ENCODE data around the gene PLXNB2. TPM values are rescaled to one million over a fixed set of nuclear protein-coding genes. Genes with fewer than 3 reads are reported as not detected.

PLXNB2 gene
- total and polyA plus RNA-seq, 2 of the 4 experiments (the other 2 are of a cell fraction), result 73.1 to 202 TPM

- Histone ChIP-seq H3K4ac (ENCODE audit: low read depth, low read length) (no peak overlapping the region; the same call in 1 of the 2 replicates), H3K4me3 (ENCODE audit: insufficient read depth, low read depth, low read length) (no peak overlapping the region), H3K4me2 (ENCODE audit: low read depth, low read length) (no peak overlapping the region), H2BK15ac (ENCODE audit: low read depth, low read length) (no peak overlapping the region), H3K4me1 (ENCODE audit: control insufficient read depth, insufficient read depth, low read length) (peaks cover 59% of the 10 kb centered on the region), H4K20me1 (ENCODE audit: insufficient read depth, low read length) (peaks cover 86% of the 10 kb centered on the region), H3K9ac (ENCODE audit: low read depth, low read length) (no peak overlapping the region), H3K9me3 (ENCODE audit: control insufficient read depth, insufficient read depth, low read length) (no peaks in the 10 kb centered on the region), H4K91ac (ENCODE audit: insufficient read depth, low read depth, low read length) (no peak overlapping the region), H2AFZ (replicated peaks; ENCODE audit: low read length, poor library complexity) (peak overlapping the region; percentile 19), H3K36me3 (ENCODE audit: control insufficient read depth, insufficient read depth, low read length) (peaks cover 12% of the 10 kb centered on the region), H4K8ac (ENCODE audit: low read depth in 2 of 2, low read length in 2 of 2) (no peak overlapping the region), H3K18ac (ENCODE audit: low read depth, low read length) (no peak overlapping the region), H4K5ac (ENCODE audit: low read depth, low read length) (no peak overlapping the region), H3K79me1 (ENCODE audit: low read depth in 1 of 2, low read length in 2 of 2) (peaks cover 8 to 50% of the 10 kb centered on the region in 2 experiments; a peak in 3 of 4 replicates), H2AK5ac (ENCODE audit: low read depth, low read length) (peak overlapping the region; percentile 25; the same call in 1 of the 2 replicates), H2BK120ac (ENCODE audit: low read depth, low read length) (no peak overlapping the region), H3K27me3 (ENCODE audit: control insufficient read depth, insufficient read depth, low read length) (no peaks in the 10 kb centered on the region), H2AK9ac (replicated peaks; ENCODE audit: low read depth, low read length, poor library complexity) (peak overlapping the region; percentile 42), H2BK5ac (ENCODE audit: low read depth, low read length, poor library complexity, severe bottlenecking) (peak overlapping the region; percentile 15), H3K14ac (replicated peaks; ENCODE audit: low read depth, low read length) (no peak overlapping the region), H3K27ac (ENCODE audit: insufficient read depth, low read length) (peak overlapping the region; percentile 7; the same call in 1 of the 2 replicates), H3K9me1 (ENCODE audit: insufficient read depth, low read length) (peaks cover 3% of the 10 kb centered on the region), H3K23ac (ENCODE audit: low read depth, low read length) (no peak overlapping the region), H3K56ac (ENCODE audit: extremely low read depth, insufficient read depth, low read length) (no peak overlapping the region), H2BK20ac (ENCODE audit: low read depth, low read length) (no peak overlapping the region)
- intact Hi-C loops (cut with micrococcal nuclease) (no loop called here), in situ Hi-C loops (cut with MboI; ENCODE audit: low sequenced_read_pairs) (no loop called here), dilution Hi-C loops (cut with HindIII; ENCODE audit: low sequenced_read_pairs, unreplicated experiment) (no loop called here)
- DNase-seq, result no peak
- TF ChIP-seq BHLHE40 (IDR thresholded peaks at IDR 0.05; ENCODE audit: low read depth, low read length) (no peak), RAD21 (IDR thresholded peaks at IDR 0.05; ENCODE audit: low read length) (no peak), RCOR1 (IDR thresholded peaks at IDR 0.05; ENCODE audit: insufficient replicate concordance, low read length) (no peak), MAFK (IDR thresholded peaks at IDR 0.05; ENCODE audit: low read depth, low read length) (no peak), FOS (IDR thresholded peaks at IDR 0.05; ENCODE audit: low read depth, low read length) (no peak), CEBPB (IDR thresholded peaks at IDR 0.05; ENCODE audit: low read depth, low read length) (no peak), MAZ (IDR thresholded peaks at IDR 0.05; ENCODE audit: borderline replicate concordance, low read depth, low read length) (no peak), USF2 (IDR thresholded peaks at IDR 0.05; ENCODE audit: low read depth, low read length) (no peak), CHD1 (IDR thresholded peaks at IDR 0.05; ENCODE audit: low read depth, low read length) (no peak)
- TF ChIP-seq, protein P1, sequence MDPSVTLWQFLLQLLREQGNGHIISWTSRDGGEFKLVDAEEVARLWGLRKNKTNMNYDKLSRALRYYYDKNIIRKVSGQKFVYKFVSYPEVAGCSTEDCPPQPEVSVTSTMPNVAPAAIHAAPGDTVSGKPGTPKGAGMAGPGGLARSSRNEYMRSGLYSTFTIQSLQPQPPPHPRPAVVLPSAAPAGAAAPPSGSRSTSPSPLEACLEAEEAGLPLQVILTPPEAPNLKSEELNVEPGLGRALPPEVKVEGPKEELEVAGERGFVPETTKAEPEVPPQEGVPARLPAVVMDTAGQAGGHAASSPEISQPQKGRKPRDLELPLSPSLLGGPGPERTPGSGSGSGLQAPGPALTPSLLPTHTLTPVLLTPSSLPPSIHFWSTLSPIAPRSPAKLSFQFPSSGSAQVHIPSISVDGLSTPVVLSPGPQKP (IDR thresholded peaks at IDR 0.05; ENCODE audit: borderline replicate concordance, low read depth, low read length), result no peak
- no TSS peak for BruUV-seq (replicated peaks)
- WGBS, 2 experiments (ENCODE audit: extremely low coverage in 2 of 2, insufficient read length in 1 of 2), result 85% methylated on average over 18 of the region's 29 CpGs; no CpG with 5 or more reads in 1 of the 2 experiments
- ChIA-PET CTCF (interaction anchor here (0.6 kb wide), 1 partner anchor 33 kb away, joined by 7 read pairs; no protein-coding TSS in a partner anchor), POLR2A (ENCODE audit: unreplicated experiment) (no interaction called here)
- no peak for ATAC-seq (ENCODE audit: low read depth)
These were observed 10.6 kb downstream of the PLXNB2 start for GRCh38 chr22:50296658-50297490.
